Measurements from ENCODE around the gene ZFR.
"Not testable (repeated sequence)": the region's sequence is repeated elsewhere in the genome, so short reads cannot be mapped to it uniquely, and the experiment has no call there.

ZFR gene

GRCh38 chr5:32432633-32433032 lies 11.9 kb downstream of the ZFR start:
- Histone ChIP-seq H3K36me3 (ENCODE audit: insufficient read depth, low read length) (peaks cover 18% of the 10 kb centered on the region), H3K27me3 (ENCODE audit: insufficient read depth, low read length) (no peaks in the 10 kb centered on the region), H3K9ac (ENCODE audit: low read depth, low read length) (no peak overlapping the region), H3K27ac (ENCODE audit: low read depth, low read length) (no peak overlapping the region), H3K4me1 (ENCODE audit: insufficient read depth, low read length) (no peaks in the 10 kb centered on the region), H3K9me3 (ENCODE audit: insufficient read depth, low read depth, low read length) (no peaks in the 10 kb centered on the region), H3K4me3 (ENCODE audit: low read length) (no peak overlapping the region)
- WGBS = 93% methylated on average over 3 of the region's 3 CpGs

GRCh38 chr5:32430825-32431224 lies 13.7 kb downstream of the ZFR start:
- H3K9ac ChIP-seq (ENCODE audit: low read depth, low read length); H3K4me3 ChIP-seq (ENCODE audit: low read length); H3K27ac ChIP-seq (ENCODE audit: low read depth, low read length); H3K27me3 ChIP-seq (ENCODE audit: insufficient read depth, low read length); H3K4me1 ChIP-seq (ENCODE audit: insufficient read depth, low read length): not testable (repeated sequence)
- Histone ChIP-seq H3K9me3 (ENCODE audit: insufficient read depth, low read depth, low read length) (peaks cover 15% of the 10 kb centered on the region), H3K36me3 (ENCODE audit: insufficient read depth, low read length) (peaks cover 31% of the 10 kb centered on the region)
- over 99% methylated on average over 4 of the region's 4 CpGs for WGBS

GRCh38 chr5:32428426-32428825 lies 16.1 kb downstream of the ZFR start:
- no peak overlapping the region for H3K27ac ChIP-seq (ENCODE audit: low read depth, low read length)
- H3K9ac ChIP-seq (ENCODE audit: low read depth, low read length) = no peak overlapping the region
- peaks cover 16% of the 10 kb centered on the region for H3K9me3 ChIP-seq (ENCODE audit: insufficient read depth, low read depth, low read length)
- WGBS = 95% methylated on average over 4 of the region's 4 CpGs
- no peak overlapping the region for H3K4me3 ChIP-seq (ENCODE audit: low read length)
- no peaks in the 10 kb centered on the region for H3K4me1 ChIP-seq (ENCODE audit: insufficient read depth, low read length)
- peaks cover 32% of the 10 kb centered on the region for H3K36me3 ChIP-seq (ENCODE audit: insufficient read depth, low read length)
- H3K27me3 ChIP-seq (ENCODE audit: insufficient read depth, low read length) = no peaks in the 10 kb centered on the region

GRCh38 chr5:32426440-32427151 lies 17.9 kb downstream of the ZFR start:
- no peak overlapping the region for H3K9ac ChIP-seq (ENCODE audit: low read depth, low read length)
- H3K4me3 ChIP-seq (ENCODE audit: low read length) = no peak overlapping the region
- peaks cover 32% of the 10 kb centered on the region for H3K36me3 ChIP-seq (ENCODE audit: insufficient read depth, low read length)
- no peaks in the 10 kb centered on the region for H3K27me3 ChIP-seq (ENCODE audit: insufficient read depth, low read length)
- H3K9me3 ChIP-seq (ENCODE audit: insufficient read depth, low read depth, low read length) = peaks cover 16% of the 10 kb centered on the region
- H3K27ac ChIP-seq (ENCODE audit: low read depth, low read length) = no peak overlapping the region
- 96% methylated on average over 7 of the region's 7 CpGs for WGBS
- no peaks in the 10 kb centered on the region for H3K4me1 ChIP-seq (ENCODE audit: insufficient read depth, low read length)

GRCh38 chr5:32422697-32423096 lies 21.8 kb downstream of the ZFR start:
- Histone ChIP-seq H3K36me3 (ENCODE audit: insufficient read depth, low read length) (peaks cover 38% of the 10 kb centered on the region), H3K9ac (ENCODE audit: low read depth, low read length) (no peak overlapping the region), H3K4me1 (ENCODE audit: insufficient read depth, low read length) (peaks cover 8% of the 10 kb centered on the region), H3K27ac (ENCODE audit: low read depth, low read length) (no peak overlapping the region), H3K27me3 (ENCODE audit: insufficient read depth, low read length) (no peaks in the 10 kb centered on the region), H3K9me3 (ENCODE audit: insufficient read depth, low read depth, low read length) (peaks cover 16% of the 10 kb centered on the region), H3K4me3 (ENCODE audit: low read length) (no peak overlapping the region)
- 98% methylated on average over 4 of the region's 4 CpGs for WGBS

- H3K9ac ChIP-seq (ENCODE audit: low read depth, low read length) = no peak overlapping the region
- no peak overlapping the region for H3K27ac ChIP-seq (ENCODE audit: low read depth, low read length)
- H3K27me3 ChIP-seq (ENCODE audit: insufficient read depth, low read length) = no peaks in the 10 kb centered on the region
- peaks cover 8% of the 10 kb centered on the region for H3K4me1 ChIP-seq (ENCODE audit: insufficient read depth, low read length)
- 0 out of 2 replicates have a peak, but pooled peaks cover 3% of the 10 kb centered on the region for H3K9me3 ChIP-seq (ENCODE audit: insufficient read depth, low read depth, low read length)
- H3K4me3 ChIP-seq (ENCODE audit: low read length) = no peak overlapping the region
- peaks cover 40% of the 10 kb centered on the region for H3K36me3 ChIP-seq (ENCODE audit: insufficient read depth, low read length)
Observed at GRCh38 chr5:32421075-32421474, 23.5 kb downstream of the ZFR start.

GRCh38 chr5:32420506-32420905 lies 24.0 kb downstream of the ZFR start:
- Histone ChIP-seq H3K27ac (ENCODE audit: low read depth, low read length) (no peak overlapping the region), H3K4me3 (ENCODE audit: low read length) (no peak overlapping the region), H3K9me3 (ENCODE audit: insufficient read depth, low read depth, low read length) (no peaks in the 10 kb centered on the region), H3K9ac (ENCODE audit: low read depth, low read length) (no peak overlapping the region), H3K4me1 (ENCODE audit: insufficient read depth, low read length) (peaks cover 8% of the 10 kb centered on the region), H3K36me3 (ENCODE audit: insufficient read depth, low read length) (peaks cover 42% of the 10 kb centered on the region), H3K27me3 (ENCODE audit: insufficient read depth, low read length) (no peaks in the 10 kb centered on the region)
- WGBS = 80% methylated on average over 1 of the region's 1 CpG

DNA sequence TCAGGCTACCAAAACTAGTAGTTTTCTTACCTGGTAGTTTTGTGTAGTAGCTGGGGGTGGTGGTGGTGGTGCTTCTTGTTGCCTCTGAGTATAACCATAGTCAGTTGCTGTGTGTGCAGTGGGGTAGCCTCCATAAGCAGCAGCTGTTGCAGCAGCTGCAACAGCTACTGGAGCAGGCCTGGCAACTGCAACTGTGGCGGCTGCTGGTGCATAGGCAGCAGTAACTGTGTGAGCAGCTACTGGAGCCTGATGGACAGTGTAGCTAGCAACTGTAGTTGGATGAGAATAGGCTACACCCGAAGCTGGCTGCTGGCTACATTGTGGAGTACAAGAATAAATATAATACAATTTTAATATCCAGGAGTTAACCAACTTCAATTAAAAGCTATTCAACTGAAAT lies 24.7 kb downstream of the ZFR start:
- H3K4me3 ChIP-seq (ENCODE audit: low read length) = no peak overlapping the region
- no peak overlapping the region for H3K27ac ChIP-seq (ENCODE audit: low read depth, low read length)
- H3K9ac ChIP-seq (ENCODE audit: low read depth, low read length) = no peak overlapping the region
- 87% methylated on average over 2 of the region's 2 CpGs for WGBS
- H3K9me3 ChIP-seq (ENCODE audit: insufficient read depth, low read depth, low read length) = no peaks in the 10 kb centered on the region
- no peaks in the 10 kb centered on the region for H3K27me3 ChIP-seq (ENCODE audit: insufficient read depth, low read length)
- peaks cover 49% of the 10 kb centered on the region for H3K36me3 ChIP-seq (ENCODE audit: insufficient read depth, low read length)
- peaks cover 8% of the 10 kb centered on the region for H3K4me1 ChIP-seq (ENCODE audit: insufficient read depth, low read length)

- Histone ChIP-seq H3K4me3 (ENCODE audit: low read length) (no peak overlapping the region), H3K4me1 (ENCODE audit: insufficient read depth, low read length) (no peaks in the 10 kb centered on the region), H3K36me3 (ENCODE audit: insufficient read depth, low read length) (peaks cover 89% of the 10 kb centered on the region), H3K9ac (ENCODE audit: low read depth, low read length) (no peak overlapping the region), H3K27ac (ENCODE audit: low read depth, low read length) (no peak overlapping the region), H3K9me3 (ENCODE audit: insufficient read depth, low read depth, low read length) (no peaks in the 10 kb centered on the region), H3K27me3 (ENCODE audit: insufficient read depth, low read length) (no peaks in the 10 kb centered on the region)
- 97% methylated on average over 3 of the region's 3 CpGs for WGBS
Observed at GRCh38 chr5:32413466-32414263, 30.9 kb downstream of the ZFR start.

GRCh38 chr5:32410630-32411029 lies 33.9 kb downstream of the ZFR start:
- H3K4me1 ChIP-seq (ENCODE audit: insufficient read depth, low read length) = no peaks in the 10 kb centered on the region
- H3K36me3 ChIP-seq (ENCODE audit: insufficient read depth, low read length) = peaks cover 95% of the 10 kb centered on the region
- no peak overlapping the region for H3K27ac ChIP-seq (ENCODE audit: low read depth, low read length)
- no peaks in the 10 kb centered on the region for H3K9me3 ChIP-seq (ENCODE audit: insufficient read depth, low read depth, low read length)
- H3K4me3 ChIP-seq (ENCODE audit: low read length) = no peak overlapping the region
- H3K27me3 ChIP-seq (ENCODE audit: insufficient read depth, low read length) = no peaks in the 10 kb centered on the region
- no peak overlapping the region for H3K9ac ChIP-seq (ENCODE audit: low read depth, low read length)

- Histone ChIP-seq H3K4me1 (ENCODE audit: insufficient read depth, low read length) (no peaks in the 10 kb centered on the region), H3K9ac (ENCODE audit: low read depth, low read length) (no peak overlapping the region), H3K9me3 (ENCODE audit: insufficient read depth, low read depth, low read length) (no peaks in the 10 kb centered on the region), H3K27me3 (ENCODE audit: insufficient read depth, low read length) (no peaks in the 10 kb centered on the region), H3K27ac (ENCODE audit: low read depth, low read length) (no peak overlapping the region), H3K4me3 (ENCODE audit: low read length) (no peak overlapping the region), H3K36me3 (ENCODE audit: insufficient read depth, low read length) (peaks cover 97% of the 10 kb centered on the region)
- 100% methylated on average over 1 of the region's 2 CpGs for WGBS
Observed at GRCh38 chr5:32406650-32407049, 37.9 kb downstream of the ZFR start.
